Kidney (tissue), 14 donors: ENCODE results near the gene GAPVD1. TPM values are rescaled to one million over a fixed set of nuclear protein-coding genes. Genes with fewer than 3 reads are reported as not detected.

Experiments
- DNase-seq, 5 donors: peaks; one replicate each; pipeline ENCODE4 v3.0.0-alpha.2; 2013 to 2020
- FAIRE-seq: peaks from 2 replicates; lab custom pipeline; 2012; peaks lifted over from hg19 to GRCh38; lab: Jason Lieb, UNC
- H3K27ac ChIP-seq, 2 donors: one replicate each; pipeline ENCODE4 v1.7.0; 2013; ENCODE audit warnings: low read depth in 2 of 2, low read length in 2 of 2, inconsistent platforms in 1 of 2
- H3K27me3 ChIP-seq: one replicate; pipeline ENCODE4 v1.7.1; 2013; ENCODE audit warnings: low read length, inconsistent platforms; ENCODE audit not compliant: control insufficient read depth, insufficient read depth
- H3K36me3 ChIP-seq, 3 donors: one replicate each; pipeline versions ENCODE4 v1.7.0 to v1.7.1; 2013; ENCODE audit warnings: low read length in 3 of 3, control low read depth in 1 of 3, inconsistent platforms in 1 of 3; ENCODE audit not compliant: insufficient read depth in 3 of 3, control insufficient read depth in 2 of 3
- H3K4me1 ChIP-seq, 3 donors: one replicate each; pipeline versions ENCODE4 v1.7.0 to v1.7.1; 2013; ENCODE audit warnings: low read length in 3 of 3, inconsistent platforms in 1 of 3, low read depth in 1 of 3; ENCODE audit not compliant: control insufficient read depth in 2 of 3, insufficient read depth in 2 of 3
- H3K4me3 ChIP-seq, 3 donors: one replicate each; pipeline versions ENCODE4 v1.7.0 to v1.8.1; 2013; ENCODE audit warnings: low read length in 3 of 3, control low read depth in 1 of 3, inconsistent platforms in 1 of 3
- H3K9ac ChIP-seq, 3 donors: one replicate each; pipeline versions ENCODE4 v1.7.0 to v1.7.1; 2013; ENCODE audit warnings: low read length in 3 of 3, control low read depth in 1 of 3, inconsistent platforms in 1 of 3
- H3K9me3 ChIP-seq, 3 donors: one replicate each; pipeline versions ENCODE4 v1.7.0 to v1.7.1; 2013; ENCODE audit warnings: low read length in 3 of 3, control low read depth in 1 of 3, inconsistent platforms in 1 of 3; ENCODE audit not compliant: control insufficient read depth in 2 of 3, insufficient read depth in 1 of 3
- intact Hi-C: fragments of 100-400 bp; cut with DNase I; formaldehyde crosslinking; loops from one replicate; pipeline ENCODE4 v1.11.1; 2022
- polyA plus RNA-seq: library from polyadenylated mRNA; stranded (reverse); fragments of 350-450 nt; fragmentation: Illumina TruSeq; extraction: RNeasy Lipid Tissue Mini Kit (QIAGEN cat#74804); gene quantifications from one replicate; pipeline ENCODE4 v1.2.3, GENCODE V29; 2014; ENCODE audit warnings: low read depth, low replicate concordance; ENCODE audit not compliant: insufficient read depth
- total RNA-seq: library from RNA; stranded (reverse); fragmentation: NEBNext Ultra II Directional; extraction: Animal tissue kit (Norgen Biotek cat#: 25700); gene quantifications from one replicate; pipeline ENCODE4 v1.2.1, GENCODE V29; 2021
- TF ChIP-seq, protein P1 (sequence below): IDR thresholded peaks from 3 replicates; pipeline ENCODE4 v1.5.1; 2012; ENCODE audit warnings: mild to moderate bottlenecking, moderate library complexity, borderline replicate concordance; ENCODE audit not compliant: insufficient read depth; ENCODE audit errors: extremely low read depth
- donor health status: control.
- donor health status: control.
- donor health status: control.
- donor health status: control.
- donor health status: control.
- donor health status: DM: yes; HTN: yes; CAD: no.
- donor health status: Normal renal cell carcinoma (clear cell type).

Gene GAPVD1
- total and polyA plus RNA-seq, 2 donors from 2014 or later: 6.9 to 44.8 TPM

DNA sequence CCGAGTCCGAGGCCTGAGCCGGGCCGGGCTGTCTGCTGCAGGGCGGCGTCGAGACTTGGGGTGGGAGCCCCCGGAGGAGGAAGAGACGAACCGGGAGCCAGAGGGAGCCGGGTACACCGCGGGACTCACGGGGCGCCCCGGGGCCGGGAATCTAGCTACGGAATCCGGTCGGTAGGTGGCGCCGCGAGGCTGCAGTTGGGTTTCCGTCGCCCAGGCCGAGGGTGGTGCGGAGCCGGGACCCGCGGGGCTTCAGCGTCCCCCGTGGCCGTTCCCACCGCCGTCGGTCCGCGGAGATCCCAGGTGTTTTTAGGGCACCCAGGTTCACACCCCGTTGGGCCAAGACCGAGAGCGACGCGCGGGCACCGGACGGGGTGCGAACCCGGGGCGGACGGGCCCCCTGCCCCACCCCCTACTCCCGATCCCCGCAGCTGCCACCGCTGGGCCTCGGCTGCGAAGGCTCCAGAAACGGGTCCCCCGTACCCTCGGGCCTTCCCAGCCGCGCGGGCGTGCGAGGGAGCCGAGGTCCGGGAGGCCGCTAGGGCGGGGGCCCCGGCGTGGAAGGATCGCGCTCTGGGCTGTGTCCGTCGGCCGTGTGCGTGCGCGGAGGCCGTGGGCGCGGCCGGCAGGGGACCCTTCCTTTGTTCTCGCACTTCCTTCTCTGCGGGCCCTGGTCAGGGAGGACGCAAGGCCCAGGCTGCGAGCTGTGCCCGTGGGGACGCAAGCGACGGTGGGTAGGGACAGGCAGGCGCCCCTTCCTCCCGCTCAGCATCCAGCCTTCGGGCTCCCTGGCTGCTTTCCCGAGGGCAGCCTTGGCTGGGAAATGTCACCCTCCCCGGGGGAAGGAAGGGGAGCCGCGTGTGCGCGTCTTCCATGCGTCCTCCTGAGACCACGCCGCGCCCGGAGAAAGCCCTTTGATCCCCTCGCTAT, 146.6 kb downstream of the GAPVD1 start:
- intact Hi-C loops: loop anchor here (10.0 kb wide), 1 partner anchor 817 kb away; no protein-coding TSS in a partner anchor
- DNase-seq: peak; percentile 81 to 90 (median 88)
- H3K9me3 ChIP-seq: peaks cover 0 to 1% (median 0%) of the 10 kb centered on the region in 3 donors
- H3K27ac ChIP-seq: no peak overlapping the region
- TF ChIP-seq, protein P1, sequence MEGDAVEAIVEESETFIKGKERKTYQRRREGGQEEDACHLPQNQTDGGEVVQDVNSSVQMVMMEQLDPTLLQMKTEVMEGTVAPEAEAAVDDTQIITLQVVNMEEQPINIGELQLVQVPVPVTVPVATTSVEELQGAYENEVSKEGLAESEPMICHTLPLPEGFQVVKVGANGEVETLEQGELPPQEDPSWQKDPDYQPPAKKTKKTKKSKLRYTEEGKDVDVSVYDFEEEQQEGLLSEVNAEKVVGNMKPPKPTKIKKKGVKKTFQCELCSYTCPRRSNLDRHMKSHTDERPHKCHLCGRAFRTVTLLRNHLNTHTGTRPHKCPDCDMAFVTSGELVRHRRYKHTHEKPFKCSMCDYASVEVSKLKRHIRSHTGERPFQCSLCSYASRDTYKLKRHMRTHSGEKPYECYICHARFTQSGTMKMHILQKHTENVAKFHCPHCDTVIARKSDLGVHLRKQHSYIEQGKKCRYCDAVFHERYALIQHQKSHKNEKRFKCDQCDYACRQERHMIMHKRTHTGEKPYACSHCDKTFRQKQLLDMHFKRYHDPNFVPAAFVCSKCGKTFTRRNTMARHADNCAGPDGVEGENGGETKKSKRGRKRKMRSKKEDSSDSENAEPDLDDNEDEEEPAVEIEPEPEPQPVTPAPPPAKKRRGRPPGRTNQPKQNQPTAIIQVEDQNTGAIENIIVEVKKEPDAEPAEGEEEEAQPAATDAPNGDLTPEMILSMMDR: peak; percentile 67
- no peaks in the 10 kb centered on the region for H3K36me3 ChIP-seq
- peaks cover 0 to 6% (median 0%) of the 10 kb centered on the region in 3 donors for H3K4me1 ChIP-seq
- no peaks in the 10 kb centered on the region for H3K27me3 ChIP-seq
- peak overlapping the region in 2 of 3 donors; percentile 11 to 55 for H3K4me3 ChIP-seq
- no peak for FAIRE-seq
- H3K9ac ChIP-seq: no peak overlapping the region

DNA sequence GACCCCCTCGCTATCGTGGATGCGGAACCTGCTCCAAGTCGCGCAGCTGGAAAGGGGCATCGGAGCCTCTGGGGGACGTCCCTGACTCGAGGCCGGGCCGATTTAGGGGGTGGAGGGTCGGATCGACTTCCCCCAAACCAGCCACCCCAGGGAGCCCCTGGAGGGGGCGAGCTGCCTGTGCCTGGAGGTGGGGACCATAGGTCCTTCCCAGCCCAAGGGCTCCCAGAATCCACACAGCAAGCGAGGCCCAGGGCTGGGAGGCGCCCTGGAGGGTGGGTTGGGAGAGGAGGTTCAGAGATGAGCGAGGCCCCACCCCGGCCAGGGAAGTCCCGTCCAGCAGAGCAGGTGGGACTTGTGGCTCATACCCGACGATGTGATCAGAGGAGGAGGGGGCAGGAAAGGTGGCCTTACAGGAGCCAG, 147.6 kb downstream of the GAPVD1 start:
- intact Hi-C loops: loop anchor here (10.0 kb wide), 1 partner anchor 816 kb away; no protein-coding TSS in a partner anchor
- H3K27ac ChIP-seq: no peak overlapping the region
- DNase-seq (peak in 1 of 5 donors; percentile 52), FAIRE-seq (no peak)
- H3K27me3 ChIP-seq: no peaks in the 10 kb centered on the region
- peaks cover 0 to 6% (median 0%) of the 10 kb centered on the region in 3 donors for H3K4me1 ChIP-seq
- H3K9me3 ChIP-seq: peaks cover 0 to 1% (median 0%) of the 10 kb centered on the region in 3 donors
- TF ChIP-seq, protein P1: no peak
- H3K4me3 ChIP-seq: no peak overlapping the region
- no peak overlapping the region for H3K9ac ChIP-seq
- H3K36me3 ChIP-seq: no peaks in the 10 kb centered on the region

GRCh38 chr9:125409637-125410521, 148.3 kb downstream of the GAPVD1 start:
- FAIRE-seq: no peak
- no peaks in the 10 kb centered on the region for H3K36me3 ChIP-seq
- H3K9me3 ChIP-seq: peaks cover 0 to 1% (median 0%) of the 10 kb centered on the region in 3 donors
- H3K27ac ChIP-seq: no peak overlapping the region
- H3K4me1 ChIP-seq: peaks cover 0 to 6% (median 0%) of the 10 kb centered on the region in 3 donors
- TF ChIP-seq, protein P1: no peak
- H3K9ac ChIP-seq: no peak overlapping the region
- H3K4me3 ChIP-seq: peak overlapping the region in 1 of 3 donors; percentile 26
- intact Hi-C loops: loop anchor here (10.0 kb wide), 1 partner anchor 815 kb away; no protein-coding TSS in a partner anchor
- no peaks in the 10 kb centered on the region for H3K27me3 ChIP-seq
- peak in 2 of 5 donors; percentile 37 to 53 for DNase-seq
